D721Med (cell line): ENCODE results near the gene RPLP2.

Experiments used
- DNase-seq: peaks from one replicate; pipeline ENCODE4 v3.0.0; 2011; ENCODE audit warnings: low spot score; ENCODE audit not compliant: insufficient read length
- FAIRE-seq: peaks from 2 replicates; lab custom pipeline; 2011; peaks lifted over from hg19 to GRCh38; lab: Jason Lieb, UNC
- TF ChIP-seq, protein P1 (sequence below): IDR thresholded peaks from 2 replicates; pipeline ENCODE4 v1.5.1; 2012; ENCODE audit warnings: mild to moderate bottlenecking, control low read depth; ENCODE audit not compliant: insufficient read depth; ENCODE audit errors: missing control alignments

Gene RPLP2

DNA sequence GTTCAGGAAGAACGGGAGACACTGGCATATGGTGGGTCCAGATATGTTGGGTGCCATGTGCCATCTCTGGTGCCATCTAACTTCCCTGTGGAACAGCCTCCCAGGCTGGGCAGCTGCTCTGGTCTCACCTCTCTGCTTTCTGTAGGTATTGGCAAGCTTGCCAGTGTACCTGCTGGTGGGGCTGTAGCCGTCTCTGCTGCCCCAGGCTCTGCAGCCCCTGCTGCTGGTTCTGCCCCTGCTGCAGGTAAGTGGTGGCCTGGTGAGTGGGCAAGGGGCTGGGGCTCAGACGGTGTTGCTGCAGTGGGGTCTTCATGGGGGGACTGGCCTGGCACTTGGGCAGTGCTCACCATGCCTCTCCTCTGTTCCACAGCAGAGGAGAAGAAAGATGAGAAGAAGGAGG lies 2.6 kb downstream of the RPLP2 start:
- FAIRE-seq (no peak), DNase-seq (no peak)
- TF ChIP-seq, protein P1, sequence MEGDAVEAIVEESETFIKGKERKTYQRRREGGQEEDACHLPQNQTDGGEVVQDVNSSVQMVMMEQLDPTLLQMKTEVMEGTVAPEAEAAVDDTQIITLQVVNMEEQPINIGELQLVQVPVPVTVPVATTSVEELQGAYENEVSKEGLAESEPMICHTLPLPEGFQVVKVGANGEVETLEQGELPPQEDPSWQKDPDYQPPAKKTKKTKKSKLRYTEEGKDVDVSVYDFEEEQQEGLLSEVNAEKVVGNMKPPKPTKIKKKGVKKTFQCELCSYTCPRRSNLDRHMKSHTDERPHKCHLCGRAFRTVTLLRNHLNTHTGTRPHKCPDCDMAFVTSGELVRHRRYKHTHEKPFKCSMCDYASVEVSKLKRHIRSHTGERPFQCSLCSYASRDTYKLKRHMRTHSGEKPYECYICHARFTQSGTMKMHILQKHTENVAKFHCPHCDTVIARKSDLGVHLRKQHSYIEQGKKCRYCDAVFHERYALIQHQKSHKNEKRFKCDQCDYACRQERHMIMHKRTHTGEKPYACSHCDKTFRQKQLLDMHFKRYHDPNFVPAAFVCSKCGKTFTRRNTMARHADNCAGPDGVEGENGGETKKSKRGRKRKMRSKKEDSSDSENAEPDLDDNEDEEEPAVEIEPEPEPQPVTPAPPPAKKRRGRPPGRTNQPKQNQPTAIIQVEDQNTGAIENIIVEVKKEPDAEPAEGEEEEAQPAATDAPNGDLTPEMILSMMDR: no peak

DNA sequence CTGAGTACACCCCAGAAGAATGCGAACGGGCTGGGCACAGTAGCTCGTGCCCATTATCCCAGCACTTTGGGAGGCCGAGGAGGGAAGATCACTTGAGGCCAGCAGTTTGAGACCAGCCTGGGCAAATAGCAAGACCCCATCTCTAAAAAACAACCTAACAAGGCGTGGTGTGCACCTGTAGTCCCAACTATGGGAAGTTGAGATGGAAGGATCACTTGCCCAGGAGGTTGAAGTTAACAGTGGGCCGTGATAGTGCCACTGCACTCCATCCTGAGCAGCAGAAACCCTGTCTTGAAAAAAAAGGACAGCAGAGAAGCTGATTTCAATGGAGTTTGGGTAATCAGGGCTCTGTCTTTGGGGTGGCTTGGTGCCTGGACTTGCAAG lies 3.3 kb downstream of the RPLP2 start:
- FAIRE-seq: no peak
- DNase-seq: no peak
- TF ChIP-seq, protein P1: no peak

DNA sequence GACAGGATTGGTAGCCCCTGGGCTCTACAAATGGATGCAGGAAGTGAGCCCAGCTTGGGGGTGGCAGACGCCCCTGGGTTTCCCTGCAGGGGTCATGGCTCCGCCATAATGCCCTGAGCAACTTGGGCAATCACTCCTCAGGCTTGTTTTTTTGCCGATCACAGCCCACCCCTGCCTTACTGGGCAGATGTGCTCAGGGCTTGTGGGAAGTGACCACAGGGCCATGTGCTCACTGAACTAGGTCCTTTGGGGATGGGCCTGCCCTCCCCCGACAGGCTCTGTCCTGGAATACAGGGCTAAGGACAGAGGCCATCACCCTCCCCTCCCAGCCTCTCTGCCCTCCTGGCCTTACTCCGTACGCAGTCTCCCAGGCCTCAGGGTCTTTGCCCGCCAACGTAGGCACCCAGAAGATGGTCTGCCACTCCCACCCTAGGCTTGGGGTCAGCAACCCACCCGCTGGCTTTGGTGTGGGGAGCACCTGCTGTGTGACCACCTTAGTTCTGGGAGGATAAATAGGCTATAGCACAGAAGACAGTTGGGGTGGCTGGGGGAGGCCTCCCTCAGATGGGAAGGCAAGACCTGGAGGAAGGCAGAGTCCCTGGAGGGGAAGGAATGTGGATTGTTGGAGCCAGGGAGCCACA lies 3.8 kb downstream of the RPLP2 start:
- FAIRE-seq: no peak
- TF ChIP-seq, protein P1: no peak
- no peak for DNase-seq

DNA sequence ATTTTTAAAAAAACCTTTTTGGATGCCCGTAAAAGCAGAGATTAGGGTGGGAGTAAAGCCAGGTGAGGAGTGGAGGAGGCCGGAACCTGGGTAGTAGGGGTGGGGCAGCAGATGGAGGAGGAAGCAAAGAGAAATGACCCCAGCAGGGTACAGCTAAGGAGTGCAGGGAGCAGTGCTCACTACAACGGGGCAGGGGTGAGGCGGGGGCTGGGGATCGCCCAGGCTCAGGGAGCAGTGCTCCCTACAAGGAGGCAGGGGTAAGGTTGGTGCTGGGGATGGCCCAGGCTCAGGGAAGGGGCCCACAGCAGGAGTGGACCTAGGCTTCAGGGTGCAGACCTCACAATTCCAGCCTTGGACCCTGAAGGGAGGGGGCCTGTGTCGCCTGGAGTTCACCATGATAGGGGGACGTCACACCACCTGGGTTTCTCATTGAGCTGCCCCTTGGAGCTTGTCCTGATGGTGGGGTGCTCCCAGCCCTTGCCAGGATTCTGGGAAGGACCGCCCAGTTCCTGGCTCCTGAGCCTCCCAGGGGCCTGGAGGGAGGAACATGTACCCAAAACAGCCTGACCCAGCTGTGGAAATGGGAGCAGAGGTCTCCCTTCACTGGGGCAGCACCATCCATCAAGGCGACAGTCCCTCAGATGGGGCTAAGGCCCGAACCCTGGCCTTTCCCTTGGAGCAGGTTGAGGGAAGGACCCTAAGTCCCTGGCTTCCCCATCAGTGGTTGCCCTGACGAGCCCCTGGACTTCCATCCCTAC lies 6.1 kb downstream of the RPLP2 start:
- TF ChIP-seq, protein P1: no peak
- FAIRE-seq (no peak), DNase-seq (no peak)

DNA sequence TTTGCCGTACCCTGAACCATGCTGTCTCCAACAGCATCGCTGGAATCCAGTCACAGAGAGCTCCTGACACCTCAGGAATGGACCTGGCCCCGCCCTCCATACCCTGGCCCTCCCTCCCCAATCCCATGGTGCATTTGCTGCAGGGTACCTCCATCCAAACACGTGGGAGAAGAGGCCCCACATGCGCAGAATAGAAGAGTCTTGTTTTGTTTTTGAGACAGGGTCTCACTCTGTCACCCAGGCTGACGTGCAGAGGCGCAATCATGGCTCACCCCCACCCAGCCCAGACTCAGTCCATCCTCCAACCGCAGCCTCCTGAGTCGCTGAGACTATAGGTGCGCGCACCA lies 6.6 kb downstream of the RPLP2 start:
- FAIRE-seq: no peak
- no peak for DNase-seq
- TF ChIP-seq, protein P1: no peak

DNA sequence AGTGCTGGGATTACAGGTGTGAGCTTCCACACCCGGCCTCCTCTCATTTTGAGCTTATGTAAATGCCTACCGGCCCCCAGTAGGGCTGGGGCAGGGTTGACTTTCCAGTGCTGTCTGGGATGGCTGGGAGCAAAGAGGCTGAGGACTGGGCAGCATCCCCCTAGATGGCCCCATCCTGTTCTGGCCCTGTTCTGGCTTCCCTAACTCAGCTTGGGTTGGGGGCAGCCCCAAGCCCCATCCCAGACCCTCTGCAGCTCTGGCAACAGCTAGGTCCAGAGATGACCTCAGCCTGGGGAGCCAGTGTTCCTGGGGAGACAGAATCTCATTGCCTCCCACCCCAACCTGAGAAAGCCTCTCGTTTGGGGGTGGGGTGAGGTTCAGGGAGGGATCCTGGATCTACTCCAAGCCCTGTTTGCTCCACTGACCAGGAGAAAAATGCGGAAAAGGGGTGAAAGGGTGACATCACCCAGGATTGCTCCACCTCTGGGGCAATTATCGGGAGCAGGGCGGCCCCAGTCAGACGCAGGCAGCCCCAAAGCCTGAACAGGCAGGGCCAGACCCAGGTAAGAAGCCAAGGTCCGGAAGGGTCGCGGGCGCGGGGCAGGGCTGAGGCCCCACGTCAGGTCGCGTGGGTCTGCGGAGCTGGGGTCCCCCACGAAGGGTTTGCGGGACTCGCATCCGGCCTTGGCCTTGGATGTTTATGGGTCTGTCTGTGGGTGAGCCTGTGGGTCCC lies 8.8 kb downstream of the RPLP2 start, which contains the start of gene PNPLA2:
Gene PNPLA2, plus strand, starts transcription at position 519 of the 733 bp plus-strand sequence. CDS start 805 bp downstream, outside the sequence.
- TF ChIP-seq, protein P1: no peak
- FAIRE-seq: no peak
- no peak for DNase-seq
